GM21526 (cell line): ENCODE results near the gene SERPING1.
"Not testable (repeated sequence)": the region's sequence is repeated elsewhere in the genome, so short reads cannot be mapped to it uniquely, and the experiment has no call there.

Source experiments
- ATAC-seq: cut with Tn5 transposase; IDR thresholded peaks from one replicate; pipeline ENCODE4 v1.9.1; 2021; ENCODE audit warnings: moderate library complexity; ENCODE audit not compliant: unreplicated experiment, low FRiP score

SERPING1 gene

DNA sequence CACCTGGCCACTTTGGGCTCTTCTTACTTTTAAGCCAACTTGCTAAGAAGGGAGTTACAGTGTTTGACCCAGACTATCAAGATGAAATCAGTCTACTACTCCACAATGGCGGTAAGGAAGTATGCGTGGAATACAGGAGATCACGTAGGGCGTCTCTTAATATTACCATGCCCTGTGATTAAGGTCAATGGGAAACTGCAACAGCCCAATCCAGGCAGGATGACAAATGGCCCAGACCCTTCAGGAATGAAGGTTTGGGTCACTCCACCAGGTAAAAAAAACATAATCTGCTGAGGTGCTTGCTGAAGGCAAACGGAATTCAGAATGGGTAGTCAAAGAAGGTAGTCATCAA is 53.2 kb downstream of the SERPING1 start:
- ATAC-seq = no peak

DNA sequence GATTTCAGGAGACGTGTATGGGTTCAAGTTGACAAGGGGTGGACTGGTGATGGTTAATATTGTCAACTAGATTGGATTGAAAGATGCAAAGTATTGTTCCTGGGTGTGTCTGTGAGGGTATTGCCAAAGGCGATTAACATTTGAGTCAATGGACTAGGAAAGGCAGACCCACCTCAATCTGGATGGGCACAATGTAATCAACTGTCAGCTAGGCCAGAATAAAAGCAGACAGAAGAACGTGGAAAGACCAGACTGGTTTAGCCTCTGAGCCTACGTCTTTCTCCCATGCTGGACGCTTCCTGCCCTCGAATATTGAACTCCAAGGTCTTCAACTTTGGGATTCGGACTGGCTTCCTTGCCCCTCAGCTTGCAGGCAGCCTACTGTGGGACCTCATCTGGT is 53.9 kb downstream of the SERPING1 start:
- ATAC-seq = no peak

DNA sequence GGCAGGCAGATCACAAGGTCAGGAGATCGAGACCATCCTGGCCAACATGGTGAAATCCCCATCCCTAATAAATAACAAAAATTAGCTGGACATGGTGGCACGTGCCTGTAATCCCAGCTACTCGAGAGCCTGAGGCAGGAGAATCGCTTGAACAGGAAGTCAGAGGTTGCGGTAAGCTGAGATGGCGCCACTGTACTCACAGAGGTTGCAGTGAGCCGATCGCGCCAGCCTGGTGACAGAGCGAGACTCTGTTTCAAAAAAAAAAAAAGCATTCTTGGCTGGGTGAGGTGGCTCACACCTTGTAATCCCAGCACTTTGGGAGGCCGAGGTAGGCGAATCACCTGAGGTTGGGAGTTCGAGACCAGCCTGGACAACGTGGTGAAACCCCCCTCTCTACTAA is 54.7 kb downstream of the SERPING1 start:
- not testable (repeated sequence) for ATAC-seq

DNA sequence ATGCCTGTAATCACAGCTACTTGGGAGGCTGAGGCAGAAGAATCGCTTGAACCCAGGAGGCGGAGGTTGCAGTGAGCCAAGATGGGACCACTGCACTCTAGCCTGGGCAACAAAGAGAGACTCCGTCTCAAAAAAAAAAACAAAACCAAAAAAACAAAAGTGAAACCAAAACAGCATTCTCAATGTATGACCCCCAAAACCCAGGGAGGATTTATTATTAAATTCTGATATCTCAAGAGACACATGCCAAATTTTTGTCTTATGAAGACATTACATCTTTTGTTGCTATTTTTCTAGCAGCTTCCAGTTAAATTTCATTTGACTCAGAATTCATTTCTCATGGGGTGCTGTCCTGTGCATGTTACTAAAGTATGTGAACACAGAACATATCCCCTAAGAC is 55.2 kb downstream of the SERPING1 start:
- ATAC-seq = no peak

DNA sequence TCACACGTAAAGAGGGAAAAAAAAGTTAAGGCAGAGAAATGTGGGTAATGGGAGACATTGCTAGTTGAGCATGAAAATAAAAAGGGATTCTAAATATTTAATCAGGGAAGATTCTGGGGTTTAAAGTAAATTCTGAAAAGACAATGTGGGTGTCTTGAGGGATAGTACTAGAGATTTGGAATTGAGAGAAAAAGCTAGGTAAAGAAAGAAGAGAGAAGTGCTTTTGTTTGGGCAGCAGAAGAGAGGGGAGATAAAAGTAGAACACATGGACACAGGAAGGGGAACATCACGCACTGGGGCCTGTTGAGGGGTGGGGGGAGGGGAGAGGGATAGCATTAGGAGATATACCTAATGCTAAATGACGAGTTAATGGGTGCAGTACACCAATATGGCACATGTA is 55.7 kb downstream of the SERPING1 start:
- no peak for ATAC-seq

DNA sequence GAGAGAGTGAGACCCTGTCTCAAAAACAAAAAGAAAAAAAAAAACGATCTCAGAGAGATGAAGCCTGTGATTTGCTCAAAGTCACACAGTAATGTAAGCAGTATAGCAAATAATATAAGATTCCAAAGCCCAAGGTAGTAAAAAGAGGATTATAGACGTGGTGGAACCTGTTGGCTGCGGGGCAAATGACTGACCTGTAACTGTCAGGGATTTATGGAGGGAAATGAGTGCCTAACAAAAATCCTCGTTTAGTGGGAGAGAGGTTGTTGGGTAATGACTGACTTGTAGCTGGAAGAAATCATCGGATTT is 59.4 kb downstream of the SERPING1 start:
- no peak for ATAC-seq

DNA sequence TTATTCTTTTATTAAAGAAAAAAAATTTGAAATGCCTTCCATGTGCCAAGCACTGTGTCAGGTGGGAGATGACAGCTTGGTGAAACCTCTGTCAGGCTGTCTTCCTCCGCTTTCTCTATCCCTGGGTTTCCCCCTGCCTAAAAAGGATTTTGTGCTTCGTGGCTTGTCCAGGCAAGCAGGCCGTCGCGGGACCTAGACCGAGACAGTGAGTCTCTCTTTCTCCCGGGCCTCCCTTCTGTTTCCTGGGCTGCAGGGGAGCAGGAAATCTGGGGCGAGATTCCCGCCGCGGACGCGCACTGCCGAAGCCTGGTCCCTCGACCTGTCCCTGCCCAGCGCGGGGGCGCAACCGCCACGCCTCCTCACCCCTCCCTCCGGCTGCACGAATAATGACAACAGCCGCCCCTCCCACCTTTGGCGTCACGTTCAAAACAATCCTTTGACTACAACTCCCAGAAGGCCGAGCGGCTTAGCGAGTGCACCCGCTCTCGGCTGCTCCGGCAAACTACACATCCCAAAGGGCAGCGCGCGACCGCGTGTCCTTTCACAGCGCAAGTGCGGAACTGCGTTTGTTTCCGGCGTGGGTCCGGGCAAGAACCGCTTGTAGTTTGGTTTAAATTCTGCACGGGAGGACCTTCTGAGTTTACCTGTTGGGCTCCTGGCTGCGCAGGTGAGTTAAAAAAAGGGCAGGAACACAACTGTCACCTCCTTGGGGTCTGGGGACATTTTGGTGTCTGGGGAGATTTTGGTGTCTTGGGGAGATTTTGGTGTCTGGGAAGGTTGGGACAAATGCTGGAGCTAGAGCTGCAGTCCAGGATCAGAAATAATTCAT is 59.9 kb downstream of the SERPING1 start, which contains the start of gene CLP1:
CLP1 (plus strand) TSS at position 569 of the 829 bp plus-strand sequence. CDS start 1,715 bp downstream, outside the sequence.
- peak; percentile 98 for ATAC-seq

DNA sequence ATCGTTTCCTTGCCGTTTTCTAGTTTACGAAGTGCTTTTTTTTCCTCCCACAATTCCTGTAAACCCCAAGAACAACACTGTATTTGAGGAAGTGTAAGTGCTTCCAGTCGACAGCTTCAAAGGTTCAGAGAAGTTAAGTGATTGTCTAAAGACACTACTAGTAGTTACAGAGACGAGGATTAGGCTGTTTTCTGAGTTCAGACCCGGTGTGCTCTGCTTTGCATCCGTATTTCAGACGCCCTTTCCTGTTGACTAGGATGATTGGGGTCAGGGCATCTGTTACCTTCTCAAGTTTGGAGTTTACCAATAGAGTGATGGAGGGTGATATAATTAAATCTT is 60.5 kb downstream of the SERPING1 start:
- ATAC-seq = no peak

DNA sequence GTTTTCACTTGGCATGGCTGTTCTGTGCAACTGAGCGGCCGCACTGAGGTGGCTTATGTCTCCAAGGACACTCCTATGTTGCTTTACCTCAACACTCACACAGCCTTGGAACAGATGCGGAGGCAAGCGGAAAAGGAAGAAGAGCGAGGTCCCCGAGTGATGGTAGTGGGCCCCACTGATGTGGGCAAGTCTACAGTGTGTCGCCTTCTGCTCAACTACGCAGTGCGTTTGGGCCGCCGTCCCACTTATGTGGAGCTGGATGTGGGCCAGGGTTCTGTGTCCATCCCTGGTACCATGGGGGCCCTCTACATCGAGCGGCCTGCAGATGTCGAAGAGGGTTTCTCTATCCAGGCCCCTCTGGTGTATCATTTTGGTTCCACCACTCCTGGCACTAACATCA is 62.2 kb downstream of the SERPING1 start:
- ATAC-seq = no peak

DNA sequence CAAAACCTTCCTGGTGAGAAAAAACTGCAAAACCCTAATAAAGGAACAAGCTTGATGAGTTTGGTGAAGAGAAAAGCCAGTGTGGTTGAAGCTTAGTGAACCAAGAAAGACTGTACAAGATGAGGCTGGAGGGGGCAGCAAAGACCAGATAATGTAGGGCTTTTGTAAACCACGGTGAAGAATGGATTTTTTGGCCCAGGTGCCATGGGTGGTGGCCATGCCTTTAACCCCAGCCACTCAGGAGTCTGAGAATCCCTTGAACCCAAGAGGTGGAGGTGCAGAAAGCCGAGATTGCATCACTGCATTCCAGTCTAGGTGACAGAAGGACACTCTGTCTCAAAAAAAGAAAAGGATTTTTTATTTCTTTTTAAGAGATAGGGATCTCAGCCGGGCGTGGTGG is 65.4 kb downstream of the SERPING1 start:
- ATAC-seq = no peak

DNA sequence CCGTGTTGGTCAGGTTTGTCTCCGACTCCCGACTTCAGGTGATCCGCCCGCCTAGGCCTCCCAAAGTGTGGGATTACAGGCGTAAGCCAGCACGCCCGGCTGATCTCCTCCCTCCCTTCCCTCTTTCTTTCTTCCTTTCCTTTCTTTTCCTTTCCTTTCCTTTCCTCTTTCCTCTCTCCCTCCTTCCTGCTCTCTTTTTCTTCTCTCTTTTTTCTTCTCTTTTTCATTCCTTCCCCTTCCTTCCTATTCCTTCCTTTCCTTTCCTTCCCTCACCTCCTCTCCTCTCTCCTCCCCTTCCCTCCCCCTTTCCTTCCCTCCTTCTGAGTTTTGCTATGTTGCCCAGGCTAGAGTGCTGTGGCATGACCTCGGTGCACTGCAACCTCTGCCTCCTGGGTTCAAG is 66.5 kb downstream of the SERPING1 start:
- ATAC-seq = no peak
